ENCODE measurements around the gene NOSIP. TPM values are rescaled to one million over a fixed set of nuclear protein-coding genes. Genes with fewer than 3 reads are reported as not detected.

Gene NOSIP
- total RNA-seq, 2 donors from 2014 or later: 50.6 to 73.2 TPM

DNA sequence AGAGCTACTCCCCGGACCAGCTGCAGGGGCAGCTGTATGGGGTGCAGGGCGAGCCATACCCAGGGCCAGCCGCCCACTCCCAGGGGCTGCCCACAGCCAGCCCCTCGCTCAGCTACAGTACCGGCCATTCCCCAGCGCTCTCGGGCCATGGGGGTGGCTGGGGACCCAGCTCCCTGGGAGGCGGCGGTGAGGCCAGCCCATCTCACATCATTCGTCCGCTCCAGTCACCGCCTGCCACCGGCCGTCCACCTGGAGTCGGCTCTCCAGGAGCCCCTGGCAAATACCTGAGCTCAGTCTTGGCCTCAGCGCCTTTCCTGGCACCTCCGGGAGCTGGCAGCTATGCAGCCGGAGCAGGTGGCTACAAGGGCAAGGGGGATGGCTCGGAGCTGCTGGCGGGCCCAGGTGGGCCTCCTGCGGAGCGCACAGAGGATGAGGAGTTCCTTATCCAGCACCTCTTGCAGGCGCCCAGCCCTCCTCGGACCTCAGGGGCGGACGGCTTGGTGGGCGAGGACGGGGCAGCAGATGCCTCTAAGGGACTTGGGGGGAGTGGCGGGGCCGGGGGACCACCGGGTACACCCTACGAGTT, 15.6 kb upstream of the NOSIP start:
- WGBS, 2 donors: 92% methylated on average over 20 of the region's 32 CpGs; no CpG with 5 or more reads in 1 of the 2 donors
- Histone ChIP-seq H3K36me3 (replicated peaks in 1 of 2; ENCODE audit: insufficient read depth in 1 of 2, low read depth in 2 of 2) (peaks cover 13 to 19% of the 10 kb centered on the region in 2 donors), H3K9me3 (no peaks in the 10 kb centered on the region), H3K4me3 (no peak overlapping the region), H3K27me3 (no peaks in the 10 kb centered on the region), H3K27ac (no peak overlapping the region), H3K4me1 (peaks cover 24% of the 10 kb centered on the region)
- DNase-seq (no peak), ATAC-seq (no peak)
- intact Hi-C loops (cut with DNase I): loop anchor here (5.0 kb wide), 1 partner anchor 41 kb away; no protein-coding TSS in a partner anchor
- TF ChIP-seq CTCF (IDR thresholded peaks at IDR 0.05) (no peak), POLR2A (IDR thresholded peaks at IDR 0.05) (no peak)

GRCh38 chr19:49594993-49595818, 14.8 kb upstream of the NOSIP start:
- H3K36me3 ChIP-seq (replicated peaks in 1 of 2; ENCODE audit: insufficient read depth in 1 of 2, low read depth in 2 of 2): peaks cover 13 to 19% of the 10 kb centered on the region in 2 donors
- DNase-seq (no peak), ATAC-seq (no peak)
- no peaks in the 10 kb centered on the region for H3K27me3 ChIP-seq
- intact Hi-C loops (cut with DNase I): loop anchor here (5.0 kb wide), 1 partner anchor 42 kb away; no protein-coding TSS in a partner anchor
- 90 to 97% methylated on average over 13 to 24 of the region's 35 CpGs for WGBS, 2 donors
- TF ChIP-seq POLR2A (IDR thresholded peaks at IDR 0.05): no peak
- TF ChIP-seq CTCF (IDR thresholded peaks at IDR 0.05): no peak
- H3K27ac ChIP-seq: no peak overlapping the region
- H3K4me1 ChIP-seq: peaks cover 24% of the 10 kb centered on the region
- H3K4me3 ChIP-seq: no peak overlapping the region
- H3K9me3 ChIP-seq: no peaks in the 10 kb centered on the region

DNA sequence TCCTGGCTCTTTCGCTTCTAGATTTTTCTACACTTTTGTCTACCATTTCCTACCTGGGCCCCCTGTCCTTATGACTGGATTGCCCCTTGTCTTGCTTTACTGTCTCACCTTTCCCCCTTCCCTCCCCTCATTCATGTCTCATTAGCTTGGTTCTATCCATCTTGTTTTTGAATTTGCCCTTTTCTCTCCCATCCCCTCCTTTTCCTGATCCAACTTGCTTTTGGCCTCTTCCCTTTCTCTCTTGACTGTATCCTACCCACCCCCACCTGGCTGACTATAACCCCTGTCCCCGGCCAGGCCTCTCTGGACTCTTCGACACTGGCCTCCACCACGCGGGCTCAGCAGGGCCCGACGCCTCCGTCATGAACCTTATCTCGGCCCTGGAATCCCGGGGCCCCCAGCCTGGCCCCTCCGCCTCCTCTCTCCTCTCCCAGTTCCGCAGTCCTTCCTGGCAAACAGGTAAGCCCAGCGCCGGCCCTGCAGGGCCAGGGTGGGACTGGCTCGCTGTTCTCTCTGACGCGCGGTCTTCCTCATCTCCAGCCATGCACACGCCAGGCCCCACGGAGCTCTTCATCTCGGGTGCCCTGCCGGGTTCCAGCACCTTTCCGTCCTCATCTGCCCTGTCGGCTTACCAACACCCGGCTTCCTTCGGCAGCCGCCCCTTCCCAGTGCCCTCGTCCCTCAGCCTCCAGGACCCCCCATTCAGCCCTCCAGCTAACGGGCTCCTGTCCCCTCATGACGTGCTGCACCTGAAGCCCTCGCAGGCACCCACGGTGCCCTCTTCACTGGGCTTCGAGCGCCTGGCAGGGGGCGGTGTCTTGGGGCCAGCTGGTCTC, 14.0 kb upstream of the NOSIP start:
- TF ChIP-seq CTCF (IDR thresholded peaks at IDR 0.05) (no peak), POLR2A (IDR thresholded peaks at IDR 0.05) (no peak)
- Histone ChIP-seq H3K36me3 (replicated peaks in 1 of 2; ENCODE audit: insufficient read depth in 1 of 2, low read depth in 2 of 2) (peaks cover 6 to 13% of the 10 kb centered on the region in 2 donors), H3K27me3 (no peaks in the 10 kb centered on the region), H3K4me3 (no peak overlapping the region), H3K9me3 (no peaks in the 10 kb centered on the region), H3K4me1 (peaks cover 24% of the 10 kb centered on the region), H3K27ac (peak overlapping the region in 1 of 4 donors; percentile 86)
- intact Hi-C loops (cut with DNase I): no loop called here
- ATAC-seq (no peak), DNase-seq (no peak)
- WGBS, 2 donors: 86 to 90% methylated on average over 28 to 33 of the region's 35 CpGs

DNA sequence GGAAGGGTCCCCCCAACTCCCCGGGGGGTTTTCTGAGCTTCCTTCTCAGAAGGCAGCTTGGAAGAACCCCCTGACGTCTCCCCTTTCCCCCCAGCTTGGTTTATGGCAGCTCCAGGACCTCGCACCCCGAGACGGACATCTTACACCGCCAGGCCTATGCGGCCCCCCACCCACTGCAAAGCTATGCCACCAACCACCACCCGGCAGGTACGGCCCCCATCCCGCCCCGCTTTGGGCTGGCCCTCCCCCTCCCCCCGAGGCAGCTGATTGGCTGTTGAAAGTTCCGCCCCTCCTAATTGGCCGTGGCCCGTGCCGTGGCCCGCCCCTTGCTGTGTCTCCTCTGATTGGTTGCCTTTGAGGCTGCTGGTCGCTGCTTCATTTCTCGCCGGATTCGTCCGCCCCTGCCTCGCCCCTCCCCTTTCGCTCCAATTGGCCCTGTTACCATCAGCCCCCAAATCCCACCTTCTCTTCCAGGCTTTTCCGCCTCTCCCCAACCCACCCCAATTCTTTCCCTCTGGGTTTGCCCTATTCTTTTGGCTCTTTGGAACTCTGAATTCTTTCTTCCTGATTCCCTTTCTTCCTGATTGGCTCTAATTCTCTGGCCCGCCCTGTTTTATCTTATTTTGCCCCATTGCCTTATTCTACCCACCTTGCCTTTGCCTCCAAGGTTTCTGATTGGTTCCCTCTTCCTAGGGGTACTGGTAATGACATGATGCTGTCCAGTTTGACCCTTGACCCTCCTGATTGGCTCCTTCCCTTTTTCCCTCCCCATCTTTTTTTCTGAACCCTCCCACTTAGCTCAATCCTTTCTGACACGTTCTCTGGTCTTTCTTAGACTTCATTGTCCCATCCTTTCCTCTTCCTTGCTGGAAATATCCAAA, 13.1 kb upstream of the NOSIP start:
- WGBS, 2 donors: 5 to 24% methylated on average over 16 to 27 of the region's 27 CpGs
- peaks cover 3 to 12% of the 10 kb centered on the region in 2 donors for H3K36me3 ChIP-seq (replicated peaks in 1 of 2; ENCODE audit: insufficient read depth in 1 of 2, low read depth in 2 of 2)
- TF ChIP-seq POLR2A (IDR thresholded peaks at IDR 0.05) (peak in 1 of 3 donors; percentile 3), CTCF (IDR thresholded peaks at IDR 0.05) (no peak)
- no peak overlapping the region for H3K4me3 ChIP-seq
- no peaks in the 10 kb centered on the region for H3K9me3 ChIP-seq
- peak overlapping the region; percentile 33 to 86 (median 82) for H3K27ac ChIP-seq
- ATAC-seq (peak; percentile 63), DNase-seq (peak; percentile 92 to 95 (median 93))
- intact Hi-C loops (cut with DNase I): no loop called here
- H3K27me3 ChIP-seq: no peaks in the 10 kb centered on the region
- H3K4me1 ChIP-seq: peaks cover 24% of the 10 kb centered on the region
